NCI-H526 (cell line): Measurements from ENCODE around the gene CETP.
"Not testable (repeated sequence)": the region's sequence is repeated elsewhere in the genome, so short reads cannot be mapped to it uniquely, and the experiment has no call there.

Experiments
- DNase-seq, 2 experiments: peaks; one replicate each; lab custom pipeline; 2025; lab: John Stamatoyannopoulos, UW

CETP gene

GRCh38 chr16:56934599-56935145 is 27.1 kb upstream of the CETP start:
- not testable (repeated sequence) for DNase-seq

- DNase-seq: no peak
These were observed 26.5 kb upstream of the CETP start for GRCh38 chr16:56935201-56935600.

- no peak for DNase-seq
These were observed 25.3 kb upstream of the CETP start for GRCh38 chr16:56936491-56936890.

- DNase-seq: no peak
These were observed 24.8 kb upstream of the CETP start for GRCh38 chr16:56936950-56937349.

DNA sequence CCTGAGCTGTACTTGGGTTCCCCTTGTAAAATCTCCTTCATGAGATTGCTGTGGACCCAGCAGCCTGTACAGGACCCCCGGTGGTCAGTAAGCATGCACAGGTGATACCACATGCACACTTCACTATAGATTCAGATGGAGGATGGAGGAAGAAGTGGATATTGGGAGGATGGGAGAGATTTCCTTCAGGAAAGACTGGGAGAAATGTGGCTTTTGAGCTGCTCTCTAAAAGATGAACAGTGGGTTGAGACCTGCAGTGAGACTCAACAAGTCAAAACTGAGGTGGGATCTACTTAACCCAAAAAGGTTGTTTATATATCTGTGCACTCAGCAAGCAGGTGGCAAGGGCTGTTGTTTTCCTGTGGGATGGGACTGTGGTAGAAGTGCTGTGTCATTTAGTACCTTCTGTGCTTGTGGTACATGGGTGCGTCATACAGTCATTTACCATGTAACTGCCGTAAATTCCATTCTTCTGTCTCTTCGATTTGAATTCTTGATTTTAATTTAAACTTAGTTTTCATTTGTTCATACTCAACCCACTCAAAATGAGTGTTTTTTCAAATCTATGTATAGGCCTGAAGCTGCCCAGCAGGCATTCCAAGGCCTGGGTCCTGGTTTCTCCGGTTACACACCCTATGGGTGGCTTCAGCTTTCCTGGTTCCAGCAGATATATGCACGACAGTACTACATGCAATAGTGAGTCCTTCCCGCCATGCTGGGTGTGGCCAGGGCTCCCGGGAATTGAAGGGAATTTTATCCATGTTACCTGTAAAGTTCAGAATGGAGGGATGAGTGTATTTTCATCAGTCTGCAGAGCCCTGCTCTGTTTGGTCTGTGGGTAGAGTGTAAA is 22.9 kb upstream of the CETP start:
- peak in 1 of 2 experiments; percentile 1 for DNase-seq

GRCh38 chr16:56939801-56940200 is 21.9 kb upstream of the CETP start:
- no peak for DNase-seq

GRCh38 chr16:56941092-56941491 is 20.7 kb upstream of the CETP start:
- DNase-seq: no peak

- DNase-seq: no peak
These were observed 19.9 kb upstream of the CETP start for GRCh38 chr16:56941856-56942331.

- DNase-seq: no peak
These were observed 17.9 kb upstream of the CETP start for GRCh38 chr16:56943761-56944375.

DNA sequence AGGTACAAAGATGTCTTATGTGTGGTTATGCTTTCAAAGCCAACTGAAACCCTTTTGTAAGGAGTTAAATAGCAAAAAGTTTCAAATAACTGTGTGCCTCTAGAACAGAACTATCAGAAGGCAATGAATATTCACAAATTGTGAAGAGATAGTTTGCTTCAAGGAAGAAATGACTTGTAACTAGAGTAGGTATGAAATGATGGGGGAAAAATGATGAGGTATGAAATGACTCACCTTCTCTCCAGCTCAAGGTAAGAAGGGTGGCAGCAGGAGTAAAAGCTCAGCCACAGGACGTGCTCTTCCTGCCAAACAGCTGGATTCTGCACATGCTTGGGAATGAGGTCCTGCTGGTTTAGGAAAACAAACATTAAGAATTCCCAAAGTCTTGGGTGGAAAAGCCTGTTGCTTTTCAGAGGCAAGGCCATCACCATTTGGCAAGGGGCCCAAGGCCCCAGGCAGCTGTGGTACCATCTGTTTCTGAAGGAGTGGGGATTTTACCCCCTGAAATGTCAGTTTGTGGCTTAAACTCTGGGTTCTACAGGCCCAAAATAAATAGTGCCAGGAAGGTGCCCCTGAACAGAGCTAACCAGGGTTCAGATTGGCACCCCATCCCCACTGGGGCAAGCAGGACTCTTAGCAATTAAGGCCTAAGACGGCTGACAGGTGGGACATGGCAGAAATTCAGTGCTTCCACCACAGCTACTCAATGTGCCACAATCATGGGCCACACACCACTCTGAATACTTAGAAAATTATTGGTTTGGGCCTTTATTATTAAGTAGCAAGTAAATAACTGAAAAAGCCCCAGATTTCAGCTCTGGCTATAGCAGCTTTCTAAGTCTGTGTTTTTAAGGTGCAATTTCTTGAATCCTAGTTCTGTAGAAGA is 16.6 kb upstream of the CETP start:
- DNase-seq: no peak

DNA sequence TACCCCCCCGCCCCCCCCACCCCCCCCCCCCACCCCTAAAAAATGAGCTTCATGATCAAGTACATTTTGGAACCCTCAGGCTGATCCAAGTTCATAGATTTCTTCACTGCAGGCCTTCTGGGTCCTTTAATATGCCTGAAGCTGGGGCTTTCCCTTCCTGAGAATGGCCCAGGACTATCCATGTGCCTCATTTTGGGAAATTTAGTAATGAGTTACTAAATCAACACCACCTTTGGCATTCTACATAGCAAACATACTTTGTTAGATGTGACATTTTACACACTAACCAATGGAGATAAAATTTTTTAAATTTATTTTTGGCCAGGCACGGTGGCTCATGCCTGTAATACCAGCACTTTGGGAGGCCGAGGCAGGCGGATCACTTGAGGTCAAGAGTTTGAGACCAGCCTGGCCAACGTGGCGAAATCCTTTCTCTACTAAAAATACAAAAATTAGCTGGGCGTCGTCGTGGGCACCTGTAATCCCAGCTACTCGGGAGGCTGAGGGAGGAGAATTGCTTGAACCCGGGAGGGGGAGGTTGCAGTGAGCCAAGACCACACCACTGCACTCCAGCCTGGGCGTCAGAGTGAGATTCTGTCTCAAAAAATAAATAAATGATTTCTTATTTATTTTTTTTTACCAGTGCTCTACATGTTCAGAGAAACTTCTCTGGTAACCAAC is 15.8 kb upstream of the CETP start:
- DNase-seq: no peak

GRCh38 chr16:56946767-56947603 is 14.8 kb upstream of the CETP start:
- no peak for DNase-seq

DNA sequence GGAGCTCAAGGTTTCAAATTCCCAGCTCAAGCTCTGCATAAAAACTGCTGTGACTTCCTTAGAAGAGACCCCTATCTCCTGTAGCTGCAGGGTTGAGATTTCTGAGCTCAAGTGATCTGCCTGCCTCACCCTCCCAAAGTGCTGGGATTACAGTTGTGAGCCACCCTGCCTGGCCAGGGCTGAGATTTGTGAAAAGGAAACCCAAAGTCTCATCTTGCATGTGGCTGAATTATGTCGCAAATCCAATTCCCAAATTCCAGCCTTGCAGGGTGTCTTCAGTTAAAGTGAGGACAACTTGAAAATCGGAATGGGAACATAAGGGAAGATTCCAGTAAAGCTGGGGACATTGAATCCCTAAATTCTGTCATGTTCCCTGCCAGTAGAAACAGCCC is 14.2 kb upstream of the CETP start:
- no peak for DNase-seq

- no peak for DNase-seq
These were observed 13.5 kb upstream of the CETP start for GRCh38 chr16:56948234-56948633.

GRCh38 chr16:56950051-56950450 is 11.7 kb upstream of the CETP start:
- no peak for DNase-seq

DNA sequence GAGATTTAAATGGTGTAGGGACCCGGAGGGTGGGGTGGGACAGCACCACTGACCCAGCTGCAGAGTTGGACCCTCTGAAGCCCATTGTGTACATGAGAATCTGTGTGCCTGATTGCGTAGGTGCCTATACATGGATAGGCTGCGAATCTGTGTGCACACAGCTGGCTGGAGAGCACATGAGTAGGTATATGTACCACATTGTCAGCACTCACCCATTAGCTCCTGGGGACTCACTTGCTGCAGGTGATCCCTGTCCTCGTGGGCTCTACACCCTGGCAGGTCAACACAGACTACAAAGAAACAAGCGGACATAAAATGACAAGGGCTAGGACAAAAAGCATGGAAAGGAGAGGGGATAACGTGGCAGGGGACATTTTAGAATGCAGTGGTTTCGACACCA is 11.3 kb upstream of the CETP start:
- DNase-seq: no peak

DNA sequence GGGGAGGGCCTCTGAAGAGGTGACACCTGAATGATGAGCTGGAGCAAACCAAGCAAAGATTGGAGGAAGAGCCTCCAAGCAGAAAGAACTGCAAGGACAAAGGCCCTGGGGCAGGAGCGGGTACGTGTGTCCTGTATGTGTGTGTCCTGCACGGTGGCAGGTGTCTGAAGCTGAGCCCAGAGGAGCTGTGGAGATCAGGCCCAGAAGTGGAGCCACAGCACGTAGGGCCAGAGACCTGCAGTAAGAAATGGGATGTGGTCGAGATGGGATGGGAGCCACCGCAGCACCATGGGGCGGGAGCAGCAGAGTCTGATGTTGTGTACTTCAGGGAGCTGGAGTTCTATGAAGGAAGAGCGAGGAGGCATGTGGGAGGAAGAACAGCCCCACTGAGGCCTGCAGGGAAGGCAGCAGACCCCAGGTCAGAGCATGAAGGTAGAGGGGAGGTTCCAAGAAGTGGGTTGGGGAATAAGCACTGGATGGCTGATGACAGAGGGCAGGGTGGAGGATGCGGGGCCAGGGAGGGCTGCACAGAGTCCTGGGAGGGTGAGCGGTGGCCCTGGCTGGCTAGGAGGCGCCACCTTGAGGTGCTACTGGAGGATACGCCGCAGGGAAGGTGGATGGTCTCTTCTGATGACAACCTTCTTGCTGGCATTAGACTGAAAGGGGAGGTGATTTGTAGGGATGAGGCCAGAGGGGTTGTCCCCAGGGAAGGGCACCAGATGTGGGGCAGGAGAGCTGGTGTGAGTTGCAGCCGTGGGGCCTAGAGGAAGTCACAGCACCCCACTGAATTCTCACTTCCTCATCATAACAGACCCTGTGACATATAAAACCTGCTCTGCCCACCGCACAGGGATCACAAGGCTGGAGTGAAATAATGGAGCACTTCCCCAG is 10.6 kb upstream of the CETP start:
- peak in 1 of 2 experiments; percentile 61 for DNase-seq

DNA sequence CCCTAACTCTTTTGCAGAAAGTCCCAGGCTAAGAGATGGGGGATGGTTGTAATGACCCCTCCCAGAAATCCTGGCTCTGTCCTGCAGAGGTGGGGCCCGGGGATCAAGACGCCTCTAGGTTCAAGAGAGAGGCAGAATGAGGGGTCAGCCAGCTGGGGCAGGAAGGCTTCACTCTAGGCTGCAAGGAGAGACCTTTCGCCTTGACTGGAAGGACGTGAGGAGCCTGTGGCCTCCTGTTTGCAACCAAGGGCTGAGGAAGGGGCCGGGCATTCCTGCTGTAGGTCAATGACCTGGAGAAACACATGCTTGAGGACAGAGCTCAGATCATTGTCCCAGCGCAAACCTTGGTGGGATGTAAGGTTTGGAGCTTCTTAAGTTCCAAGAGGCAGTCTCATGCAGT is 8.7 kb upstream of the CETP start:
- no peak for DNase-seq

DNA sequence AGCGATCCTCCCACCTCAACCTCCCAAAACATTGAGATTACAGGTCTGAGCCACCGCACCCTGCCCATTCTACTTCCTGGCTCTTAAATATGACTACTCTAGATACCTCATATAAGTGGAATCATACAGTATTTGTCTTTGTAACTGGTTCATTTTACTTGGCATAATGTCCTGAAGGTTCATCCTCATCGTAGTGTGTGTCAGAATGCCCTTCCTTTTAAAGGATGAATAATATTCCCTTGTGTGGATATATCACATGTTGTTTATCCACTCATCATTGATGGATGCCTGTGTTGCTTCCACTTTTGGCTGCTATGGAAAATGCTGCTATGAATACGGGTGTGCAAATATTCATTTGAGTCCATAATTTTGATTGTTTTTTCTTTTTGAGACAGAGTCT is 5.7 kb upstream of the CETP start:
- no peak for DNase-seq

GRCh38 chr16:56956756-56957155 is 5.0 kb upstream of the CETP start:
- no peak for DNase-seq
